SKM-1 (cell line): ENCODE measurements around the gene WNK1.

ENCODE experiments used
- DNase-seq: peaks from one replicate; lab custom pipeline; 2025; ENCODE audit not compliant: unreplicated experiment; lab: John Stamatoyannopoulos, UW

Gene WNK1

GRCh38 chr12:944211-944610 is 191.8 kb downstream of the WNK1 start:
- no peak for DNase-seq

GRCh38 chr12:946212-946611 is 193.8 kb downstream of the WNK1 start:
- DNase-seq, result no peak

- no peak for DNase-seq
These were observed 194.3 kb downstream of the WNK1 start for GRCh38 chr12:946631-947030.

GRCh38 chr12:948238-948637 is 195.9 kb downstream of the WNK1 start:
- no peak for DNase-seq

GRCh38 chr12:949453-950191 is 197.2 kb downstream of the WNK1 start, which contains the start of gene RAD52:
RAD52 (minus strand) TSS chr12:949694; CDS start chr12:933058, 16,636 bp downstream.
- DNase-seq, result peak; percentile 81

GRCh38 chr12:951176-951575 is 198.8 kb downstream of the WNK1 start:
- no peak for DNase-seq

- DNase-seq, result no peak
These were observed 201.4 kb downstream of the WNK1 start for GRCh38 chr12:953776-954175.

GRCh38 chr12:954741-955140 is 202.4 kb downstream of the WNK1 start:
- no peak for DNase-seq

GRCh38 chr12:955939-956338 is 203.6 kb downstream of the WNK1 start:
- no peak for DNase-seq

GRCh38 chr12:958588-959123 is 206.3 kb downstream of the WNK1 start:
- no peak for DNase-seq
